BE2C (cell line): ENCODE data around the gene NADK2.

ENCODE experiments used
- DNase-seq: peaks from one replicate; pipeline ENCODE4 v3.0.0-alpha.2; 2020
- H3K27me3 ChIP-seq: fragments of 250-450 bp; sonication (Bioruptor Pico); 2 replicates; pipeline ENCODE4 v1.5.1; 2020; ENCODE audit warnings: mild to moderate bottlenecking
- H3K36me3 ChIP-seq: fragments of 250-450 bp; sonication (Bioruptor Pico); 2 replicates; pipeline ENCODE4 v1.5.1; 2020; ENCODE audit warnings: mild to moderate bottlenecking
- H3K4me1 ChIP-seq: fragments of 250-450 bp; sonication (Bioruptor Pico); 2 replicates; pipeline ENCODE4 v1.5.1; 2020
- H3K4me3 ChIP-seq: 2 replicates; pipeline ENCODE4 v1.5.1; 2011; ENCODE audit warnings: low read depth, low read length
- H3K9me3 ChIP-seq: fragments of 250-450 bp; sonication (Bioruptor Pico); 2 replicates; pipeline ENCODE4 v1.5.1; 2020
- CTCF ChIP-seq: IDR thresholded peaks from 2 replicates; pipeline ENCODE4 v1.5.1; 2012; ENCODE audit warnings: mild to moderate bottlenecking, low read depth, low read length

The NADK2 gene

GRCh38 chr5:36240779-36241630, 720 bp downstream of the NADK2 start:
- peak; percentile 70 for DNase-seq
- Histone ChIP-seq H3K4me3 (peak overlapping the region; percentile 84), H3K36me3 (no peaks in the 10 kb centered on the region), H3K9me3 (peaks cover 3% of the 10 kb centered on the region; the same call in 1 of the 2 replicates), H3K4me1 (peaks cover 3% of the 10 kb centered on the region), H3K27me3 (no peaks in the 10 kb centered on the region)
- peak; percentile 8; the same call in 1 of the 2 replicates for TF ChIP-seq CTCF

- DNase-seq = no peak
- H3K9me3 ChIP-seq = peaks cover 3% of the 10 kb centered on the region; the same call in 1 of the 2 replicates
- H3K36me3 ChIP-seq = no peaks in the 10 kb centered on the region
- peaks cover 3% of the 10 kb centered on the region for H3K4me1 ChIP-seq
- no peak for TF ChIP-seq CTCF
- H3K27me3 ChIP-seq = no peaks in the 10 kb centered on the region
- no peak overlapping the region for H3K4me3 ChIP-seq
Observed at GRCh38 chr5:36239370-36240293, 2.1 kb downstream of the NADK2 start.

GRCh38 chr5:36238502-36239295, 3.0 kb downstream of the NADK2 start:
- no peak for TF ChIP-seq CTCF
- DNase-seq = no peak
- Histone ChIP-seq H3K36me3 (no peaks in the 10 kb centered on the region), H3K27me3 (no peaks in the 10 kb centered on the region), H3K4me3 (no peak overlapping the region), H3K4me1 (peaks cover 3% of the 10 kb centered on the region), H3K9me3 (peaks cover 3% of the 10 kb centered on the region; the same call in 1 of the 2 replicates)

- Histone ChIP-seq H3K4me1 (peaks cover 3% of the 10 kb centered on the region), H3K9me3 (peaks cover 2% of the 10 kb centered on the region; the same call in 1 of the 2 replicates), H3K27me3 (no peaks in the 10 kb centered on the region), H3K4me3 (no peak overlapping the region), H3K36me3 (no peaks in the 10 kb centered on the region)
- DNase-seq = no peak
- TF ChIP-seq CTCF = no peak
Observed at GRCh38 chr5:36237751-36238150, 4.0 kb downstream of the NADK2 start.

- Histone ChIP-seq H3K36me3 (no peaks in the 10 kb centered on the region), H3K27me3 (no peaks in the 10 kb centered on the region), H3K4me3 (no peak overlapping the region), H3K4me1 (peaks cover 3% of the 10 kb centered on the region), H3K9me3 (no peaks in the 10 kb centered on the region)
- no peak for DNase-seq
- TF ChIP-seq CTCF = no peak
Observed at GRCh38 chr5:36236801-36237200, 4.9 kb downstream of the NADK2 start.
